OCI-M2 (cell line): ENCODE measurements around the gene NPAS4.

Source experiments
- DNase-seq: peaks from one replicate; lab custom pipeline; 2025; ENCODE audit not compliant: unreplicated experiment; lab: John Stamatoyannopoulos, UW

The NPAS4 gene

GRCh38 chr11:66475349-66476172, 54.7 kb downstream of the NPAS4 start:
- DNase-seq: no peak
